ENCODE data around the gene CDH4.

DNA sequence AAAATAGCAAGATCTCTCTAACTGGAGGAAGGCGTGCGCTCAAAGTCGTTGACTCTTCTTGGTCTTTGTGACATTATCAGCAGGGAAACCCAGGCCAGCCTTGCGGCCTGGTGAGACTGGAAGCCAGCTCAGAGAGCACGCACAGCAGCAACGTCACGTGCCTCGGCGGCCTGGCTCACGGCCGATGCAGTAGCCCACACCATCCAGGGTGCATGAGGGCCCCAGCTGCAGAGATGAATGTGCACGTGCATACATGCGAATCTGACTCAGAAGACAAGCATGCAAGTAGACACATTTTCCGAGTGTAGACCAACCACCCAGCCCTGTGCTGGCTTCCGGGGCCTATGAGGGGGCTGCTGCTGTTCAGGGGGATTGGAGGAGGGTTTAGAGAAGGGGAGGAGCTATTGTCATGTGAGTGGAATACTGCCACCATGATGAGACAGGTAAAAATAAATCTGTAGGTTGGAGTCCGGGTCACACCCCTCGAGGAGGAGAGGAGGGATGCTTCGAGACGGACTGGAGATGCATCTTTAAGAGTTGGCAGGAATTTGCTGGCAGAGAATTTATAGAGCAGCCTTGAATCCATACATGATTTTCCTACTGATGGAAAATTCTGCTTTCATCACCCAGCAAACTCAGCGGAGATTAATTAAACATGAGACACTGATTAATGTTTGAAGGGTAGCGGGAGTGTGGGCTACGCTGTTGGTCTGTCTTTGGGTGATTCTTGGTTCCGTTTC, 388.2 kb downstream of the CDH4 start:
- no peak for TF ChIP-seq POLR2A (IDR thresholded peaks at IDR 0.05)
- TF ChIP-seq, protein P1, sequence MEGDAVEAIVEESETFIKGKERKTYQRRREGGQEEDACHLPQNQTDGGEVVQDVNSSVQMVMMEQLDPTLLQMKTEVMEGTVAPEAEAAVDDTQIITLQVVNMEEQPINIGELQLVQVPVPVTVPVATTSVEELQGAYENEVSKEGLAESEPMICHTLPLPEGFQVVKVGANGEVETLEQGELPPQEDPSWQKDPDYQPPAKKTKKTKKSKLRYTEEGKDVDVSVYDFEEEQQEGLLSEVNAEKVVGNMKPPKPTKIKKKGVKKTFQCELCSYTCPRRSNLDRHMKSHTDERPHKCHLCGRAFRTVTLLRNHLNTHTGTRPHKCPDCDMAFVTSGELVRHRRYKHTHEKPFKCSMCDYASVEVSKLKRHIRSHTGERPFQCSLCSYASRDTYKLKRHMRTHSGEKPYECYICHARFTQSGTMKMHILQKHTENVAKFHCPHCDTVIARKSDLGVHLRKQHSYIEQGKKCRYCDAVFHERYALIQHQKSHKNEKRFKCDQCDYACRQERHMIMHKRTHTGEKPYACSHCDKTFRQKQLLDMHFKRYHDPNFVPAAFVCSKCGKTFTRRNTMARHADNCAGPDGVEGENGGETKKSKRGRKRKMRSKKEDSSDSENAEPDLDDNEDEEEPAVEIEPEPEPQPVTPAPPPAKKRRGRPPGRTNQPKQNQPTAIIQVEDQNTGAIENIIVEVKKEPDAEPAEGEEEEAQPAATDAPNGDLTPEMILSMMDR (IDR thresholded peaks at IDR 0.05): no peak
- no peak for TF ChIP-seq POLR2AphosphoS5 (IDR thresholded peaks at IDR 0.05)

Measured in prostate gland (tissue), 2 donors.